H1 (cell line): Measurements from ENCODE around the gene RNASEL. TPM values are rescaled to one million over a fixed set of nuclear protein-coding genes. Genes with fewer than 3 reads are reported as not detected.

Source experiments
- CTCF ChIA-PET: fragments of 300-600 bp; sonication (Branson Sonifier 250); formaldehyde crosslinking; loops from one replicate; lab custom pipeline; 2021; ENCODE audit not compliant: partially characterized antibody; lab: Charles Lee
- POLR2A ChIA-PET: fragments of 300-600 bp; sonication (Branson Sonifier 250); formaldehyde crosslinking; loops from one replicate; lab custom pipeline; 2021; ENCODE audit warnings: inconsistent platforms; ENCODE audit not compliant: partially characterized antibody; lab: Charles Lee
- DNase-seq, 2 experiments: peaks; one replicate each; pipeline versions ENCODE4 v3.0.0 to v3.0.0-alpha.2; 2010 to 2022; ENCODE audit warnings: low spot score in 2 of 2, low read depth in 1 of 2, mixed read lengths in 1 of 2
- FAIRE-seq: peaks from 2 replicates; lab custom pipeline; 2011; peaks lifted over from hg19 to GRCh38; lab: Jason Lieb, UNC
- H2AFZ ChIP-seq: 2 replicates; pipeline ENCODE4 v1.8.1; 2012; ENCODE audit warnings: low read length, inconsistent platforms
- H2AK5ac ChIP-seq: 2 replicates; pipeline ENCODE4 v1.6.1; 2013; ENCODE audit warnings: low read depth, low read length
- H2BK120ac ChIP-seq: replicated peaks from 2 replicates; pipeline ENCODE3; 2013; ENCODE audit warnings: low read depth, low read length, inconsistent platforms
- H2BK12ac ChIP-seq: 2 replicates; pipeline ENCODE4 v1.6.1; 2013; ENCODE audit warnings: low read depth, low read length
- H2BK15ac ChIP-seq: 2 replicates; pipeline ENCODE4 v1.6.1; 2013; ENCODE audit warnings: low read length
- H2BK20ac ChIP-seq: 2 replicates; pipeline ENCODE4 v1.6.1; 2013; ENCODE audit warnings: low read length
- H2BK5ac ChIP-seq: 2 replicates; pipeline ENCODE4 v1.6.1; 2013; ENCODE audit warnings: low read depth, low read length
- H3K14ac ChIP-seq: 2 replicates; pipeline ENCODE4 v1.6.1; 2013; ENCODE audit warnings: inconsistent platforms; ENCODE audit not compliant: insufficient read length
- H3K18ac ChIP-seq: 2 replicates; pipeline ENCODE4 v1.6.1; 2013; ENCODE audit warnings: low read length; ENCODE audit errors: extremely low read depth
- H3K23ac ChIP-seq: 2 replicates; pipeline ENCODE4 v1.6.1; 2013; ENCODE audit warnings: inconsistent platforms; ENCODE audit not compliant: insufficient read length
- H3K23me2 ChIP-seq: 2 replicates; pipeline ENCODE4 v1.6.1; 2013; ENCODE audit warnings: low read depth, low read length
- H3K27ac ChIP-seq: 2 replicates; pipeline ENCODE4 v1.6.1; 2011; ENCODE audit warnings: low read depth, low read length, inconsistent platforms
- H3K27me3 ChIP-seq, 4 experiments: replicated peaks in 1 of 4; 1 replicate in 1 of 4; 2 replicates in 3 of 4; pipeline versions ENCODE4 v1.6.1 to v1.8.1; 2011 to 2013; ENCODE audit warnings: low read length in 3 of 4, mild to moderate bottlenecking in 3 of 4, inconsistent platforms in 2 of 4, mixed read lengths in 2 of 4, moderate library complexity in 1 of 4; ENCODE audit not compliant: control insufficient read depth in 3 of 4, insufficient read depth in 3 of 4; ENCODE audit errors: extremely low read depth in 1 of 4
- H3K36me3 ChIP-seq, 4 experiments: 2 replicates each; pipeline versions ENCODE4 v1.6.1 to v1.8.1; 2011 to 2013; ENCODE audit warnings: mild to moderate bottlenecking in 4 of 4, low read length in 3 of 4, moderate library complexity in 2 of 4, control low read depth in 1 of 4, inconsistent platforms in 1 of 4; ENCODE audit not compliant: insufficient read depth in 4 of 4, control insufficient read depth in 2 of 4
- H3K4ac ChIP-seq: replicated peaks from 2 replicates; pipeline ENCODE3; 2013; ENCODE audit warnings: low read length, low read depth, mixed read lengths, inconsistent platforms; ENCODE audit not compliant: insufficient read length
- H3K4me1 ChIP-seq, 4 experiments: replicated peaks in 1 of 4; 1 replicate in 1 of 4; 2 replicates in 3 of 4; pipeline versions ENCODE4 v1.6.1 to v1.8.1; 2011 to 2013; ENCODE audit warnings: low read length in 3 of 4, inconsistent platforms in 2 of 4, mixed read lengths in 1 of 4; ENCODE audit not compliant: insufficient read depth in 4 of 4, control insufficient read depth in 3 of 4
- H3K4me2 ChIP-seq, 2 experiments: 2 replicates each; pipeline versions ENCODE4 v1.6.1 to v1.8.1; 2011 to 2013; ENCODE audit warnings: low read depth in 2 of 2, low read length in 2 of 2, control low read depth in 1 of 2, inconsistent platforms in 1 of 2, mild to moderate bottlenecking in 1 of 2; ENCODE audit not compliant: insufficient read depth in 1 of 2
- H3K4me3 ChIP-seq, 4 experiments: fragments of 200-600, 300-600 bp in 1 of 4; sonication (generic), shearing (Covaris generic), sonication (Bioruptor Twin) in 1 of 4; 2 replicates each; pipeline versions ENCODE4 v1.5.1 to v1.8.1; 2011 to 2016; ENCODE audit warnings: low read length in 4 of 4, low read depth in 3 of 4, control low read depth in 2 of 4, inconsistent platforms in 2 of 4, mild to moderate bottlenecking in 2 of 4, mixed read lengths in 1 of 4, moderate library complexity in 1 of 4; ENCODE audit not compliant: insufficient read depth in 2 of 4; ENCODE audit errors: extremely low read depth in 1 of 4
- H3K56ac ChIP-seq: replicated peaks from 2 replicates; pipeline ENCODE3; 2013; ENCODE audit warnings: low read depth, mild to moderate bottlenecking, mixed read lengths, low read length, inconsistent platforms; ENCODE audit not compliant: insufficient read length
- H3K79me1 ChIP-seq: 2 replicates; pipeline ENCODE4 v1.6.1; 2013; ENCODE audit warnings: low read depth, low read length, control low read depth
- H3K79me2 ChIP-seq, 2 experiments: 2 replicates each; pipeline versions ENCODE4 v1.6.1 to v1.8.1; 2012 to 2013; ENCODE audit warnings: low read length in 2 of 2, mild to moderate bottlenecking in 2 of 2, inconsistent platforms in 1 of 2; ENCODE audit not compliant: insufficient read depth in 2 of 2, control insufficient read depth in 1 of 2
- H3K9ac ChIP-seq, 4 experiments: replicated peaks in 1 of 4; 1 replicate in 1 of 4; 2 replicates in 3 of 4; pipeline versions ENCODE4 v1.6.1 to v1.8.1; 2011 to 2013; ENCODE audit warnings: low read depth in 3 of 4, low read length in 3 of 4, control low read depth in 2 of 4, mild to moderate bottlenecking in 2 of 4, moderate library complexity in 2 of 4, inconsistent platforms in 1 of 4; ENCODE audit errors: extremely low read depth in 1 of 4
- H3K9me3 ChIP-seq, 2 experiments: 2 replicates each; pipeline versions ENCODE4 v1.6.1 to v1.8.1; 2012 to 2013; ENCODE audit warnings: mild to moderate bottlenecking in 2 of 2, moderate library complexity in 2 of 2, control low read depth in 1 of 2, inconsistent platforms in 1 of 2, low read depth in 1 of 2, low read length in 1 of 2, mixed read lengths in 1 of 2; ENCODE audit not compliant: insufficient read depth in 2 of 2
- H4K20me1 ChIP-seq, 2 experiments: replicated peaks in 1 of 2; 2 replicates each; pipeline versions ENCODE3 to v1.8.1; 2011 to 2013; ENCODE audit warnings: inconsistent platforms in 2 of 2, low read length in 2 of 2, mild to moderate bottlenecking in 1 of 2; ENCODE audit not compliant: insufficient read depth in 2 of 2, control insufficient read depth in 1 of 2
- H4K5ac ChIP-seq: 2 replicates; pipeline ENCODE4 v1.6.1; 2013; ENCODE audit warnings: low read length, low read depth, mixed read lengths, inconsistent platforms; ENCODE audit not compliant: insufficient read length
- H4K8ac ChIP-seq: 2 replicates; pipeline ENCODE4 v1.8.0; 2013; ENCODE audit warnings: mild to moderate bottlenecking, moderate library complexity, low read length, inconsistent platforms; ENCODE audit not compliant: insufficient read depth; ENCODE audit errors: extremely low read depth
- H4K91ac ChIP-seq: replicated peaks from 2 replicates; pipeline ENCODE3; 2013; ENCODE audit warnings: low read length, mixed read lengths, inconsistent platforms; ENCODE audit not compliant: insufficient read length
- BCL11A ChIP-seq, 2 experiments: IDR thresholded peaks; one replicate each; pipeline ENCODE4 v1.6.1; 2011; ENCODE audit warnings: low read depth in 2 of 2, low read length in 2 of 2, mild to moderate bottlenecking in 2 of 2
- FOSL1 ChIP-seq: IDR thresholded peaks from 2 replicates; pipeline ENCODE4 v1.6.1; 2011; ENCODE audit warnings: mild to moderate bottlenecking, low read depth, low read length, moderate library complexity; ENCODE audit not compliant: insufficient read depth
- KDM5A ChIP-seq: fragments of 200-600 bp; IDR thresholded peaks from 2 replicates; pipeline ENCODE4 v1.7.1; 2012; ENCODE audit warnings: mild to moderate bottlenecking, low read length, inconsistent platforms, mixed read lengths
- POLR2AphosphoS5 ChIP-seq: IDR thresholded peaks from 2 replicates; pipeline ENCODE4 v1.6.1; 2011; ENCODE audit warnings: low read depth, low read length
- SIN3A ChIP-seq, 2 experiments: IDR thresholded peaks in 1 of 2; conservative IDR thresholded peaks in 1 of 2; 2 replicates each; pipeline ENCODE4 v1.6.1; 2011 to 2012; ENCODE audit warnings: low read length in 2 of 2, improper control_type of control experiment in 1 of 2, low read depth in 1 of 2, mild to moderate bottlenecking in 1 of 2
- SP2 ChIP-seq: IDR thresholded peaks from 2 replicates; pipeline ENCODE4 v1.6.1; 2012; ENCODE audit warnings: mild to moderate bottlenecking, low read length, inconsistent platforms
- TAF7 ChIP-seq: optimal IDR thresholded peaks from 2 replicates; pipeline ENCODE3; 2011; ENCODE audit warnings: low read depth, mild to moderate bottlenecking, inconsistent platforms, low read length, moderate library complexity, borderline replicate concordance
- WGBS, 2 experiments: shearing (Covaris generic) in 1 of 2; methylation state at CpG; one replicate each; pipeline versions ENCODE4 v1.1.6 to v1.1.7; 2013 to 2015; ENCODE audit warnings: low lambda C conversion rate in 2 of 2, mixed read lengths in 2 of 2, inconsistent platforms in 1 of 2, low coverage in 1 of 2, missing lambda C conversion rate in 1 of 2; ENCODE audit not compliant: insufficient replicate concordance in 2 of 2, insufficient coverage in 1 of 2, insufficient read length in 1 of 2; ENCODE audit errors: extremely low coverage in 1 of 2, missing lambda C conversion rate in 1 of 2; 5-methylcytosine and 5-hydroxymethylcytosine counted together
- polyA plus RNA-seq, 7 experiments: library from polyadenylated mRNA; depleted of rRNA in 3 of 7; stranded (reverse) in 5 of 7; unstranded in 2 of 7; fragments of >200 nt in 5 of 7; fragments of 200-250 nt in 2 of 7; gene quantifications; 1 replicate in 5 of 7; 2 replicates in 1 of 7; 4 replicates in 1 of 7; pipeline versions ENCODE4 v1.2.1 to v1.2.3, GENCODE V29; 2011 to 2013; ENCODE audit warnings: missing spikeins in 2 of 7, mixed read lengths in 2 of 7
- total RNA-seq: library from RNA; stranded (reverse); fragmentation: NEBNext Ultra II Directional; extraction: Animal tissue kit (Norgen Biotek cat#: 25700); gene quantifications from 2 replicates; pipeline ENCODE4 v1.2.1, GENCODE V29; 2021
- TF ChIP-seq, protein P1 (sequence below): IDR thresholded peaks from 2 replicates; pipeline ENCODE4 v1.6.1; 2012; ENCODE audit warnings: inconsistent platforms
- TF ChIP-seq, protein P2 (sequence below), 3 experiments: IDR thresholded peaks; 1 replicate in 2 of 3; 2 replicates in 1 of 3; pipeline versions ENCODE4 v1.5.1 to v1.6.1; 2011; ENCODE audit warnings: low read length in 3 of 3, mild to moderate bottlenecking in 3 of 3, inconsistent platforms in 2 of 3, low read depth in 1 of 3, moderate library complexity in 1 of 3; ENCODE audit not compliant: insufficient read depth in 1 of 3; ENCODE audit errors: control extremely low read depth in 1 of 3

RNASEL gene
- total and polyA plus RNA-seq, 2 of the 8 experiments (the other 6 are each of a cell fraction or from before 2014, with no cell fraction given), result 0.39 to 0.78 TPM

DNA sequence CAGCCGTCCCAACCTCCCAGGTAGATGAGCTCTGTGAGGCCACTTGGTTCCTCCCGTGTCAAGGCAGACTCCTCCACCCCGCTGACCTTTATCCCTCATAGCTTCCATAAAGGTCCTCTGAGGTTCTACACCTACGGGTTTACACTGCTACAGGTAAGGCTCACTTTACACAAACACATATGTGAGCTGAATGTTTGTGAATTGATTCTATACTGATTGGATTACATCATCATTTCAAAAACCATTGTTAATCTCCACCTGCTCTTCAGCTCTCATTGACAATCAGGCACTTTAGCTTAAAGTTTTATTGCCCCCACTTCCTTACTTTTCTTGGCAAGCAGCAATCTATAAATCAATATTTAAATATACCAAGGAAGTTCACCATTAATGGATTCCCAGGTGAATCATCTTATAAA is 28.0 kb upstream of the RNASEL start:
- no peaks in the 10 kb centered on the region for H3K79me1 ChIP-seq
- no peak overlapping the region for H3K4ac ChIP-seq
- ChIA-PET POLR2A (interaction anchor here (0.7 to 11.9 kb wide), 16 partner anchors 14 to 225 kb away, joined by 3 to 231 read pairs (median 11); partner anchors contain the start of genes DHX9, GLUL and RGS16), CTCF (interaction anchor here (0.6 to 37.1 kb wide), 13 partner anchors 9 to 174 kb away, joined by 3 to 1131 read pairs (median 3); partner anchors contain the start of genes NPL and RNASEL)
- H3K79me2 ChIP-seq, result no peaks in the 10 kb centered on the region
- H3K4me3 ChIP-seq, result peak overlapping the region in 2 of 4 experiments; percentile 35 to 65; a peak in 3 of 8 replicates
- no peaks in the 10 kb centered on the region for H3K36me3 ChIP-seq
- H2BK20ac ChIP-seq, result peak overlapping the region; percentile 88
- 32% methylated on average over 4 of the region's 4 CpGs; no CpG with 5 or more reads in 1 of the 2 experiments for WGBS, 2 experiments
- no peak overlapping the region for H3K27ac ChIP-seq
- peaks cover 0 to 28% (median 11%) of the 10 kb centered on the region in 4 experiments; a peak in 6 of 7 replicates for H3K27me3 ChIP-seq
- H3K23me2 ChIP-seq, result peaks cover 11% of the 10 kb centered on the region
- H3K4me2 ChIP-seq, result peak overlapping the region; percentile 69 to 80
- H3K56ac ChIP-seq, result no peak overlapping the region
- no peak overlapping the region for H4K5ac ChIP-seq
- H2BK15ac ChIP-seq, result no peak overlapping the region
- no peak overlapping the region for H2AFZ ChIP-seq
- H3K23ac ChIP-seq, result no peak overlapping the region
- no peak for FAIRE-seq
- no peak overlapping the region; the same call in 1 of the 2 replicates for H2AK5ac ChIP-seq
- H3K9ac ChIP-seq, result peak overlapping the region in 1 of 4 experiments; percentile 57; a peak in 2 of 7 replicates
- H2BK5ac ChIP-seq, result peak overlapping the region; percentile 67; the same call in 1 of the 2 replicates
- no peaks in the 10 kb centered on the region for H4K20me1 ChIP-seq
- peak overlapping the region; percentile 34; the same call in 1 of the 2 replicates for H3K18ac ChIP-seq
- no peak overlapping the region for H4K91ac ChIP-seq
- no peak overlapping the region for H3K14ac ChIP-seq
- H4K8ac ChIP-seq, result no peak overlapping the region; the same call in 1 of the 2 replicates
- H3K4me1 ChIP-seq, result peaks cover 16 to 45% (median 25%) of the 10 kb centered on the region in 4 experiments
- H2BK12ac ChIP-seq, result peak overlapping the region; percentile 98
- no peak for DNase-seq
- H3K9me3 ChIP-seq, result no peaks in the 10 kb centered on the region
- H2BK120ac ChIP-seq, result peak overlapping the region; percentile 44
- TF ChIP-seq POLR2AphosphoS5 (no peak), FOSL1 (no peak), SIN3A (conservative IDR thresholded peaks at IDR 0.05 in 1 of 2, IDR thresholded peaks at IDR 0.05 in 1 of 2; ENCODE audit: low read depth in 1 of 2, low read length in 2 of 2) (no peak), SP2 (no peak), BCL11A (IDR thresholded peaks at IDR 0.05; ENCODE audit: low read depth in 2 of 2, low read length in 2 of 2) (no peak), TAF7 (no peak), KDM5A (no peak)
- TF ChIP-seq, protein P1, sequence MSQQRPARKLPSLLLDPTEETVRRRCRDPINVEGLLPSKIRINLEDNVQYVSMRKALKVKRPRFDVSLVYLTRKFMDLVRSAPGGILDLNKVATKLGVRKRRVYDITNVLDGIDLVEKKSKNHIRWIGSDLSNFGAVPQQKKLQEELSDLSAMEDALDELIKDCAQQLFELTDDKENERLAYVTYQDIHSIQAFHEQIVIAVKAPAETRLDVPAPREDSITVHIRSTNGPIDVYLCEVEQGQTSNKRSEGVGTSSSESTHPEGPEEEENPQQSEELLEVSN, result no peak
- TF ChIP-seq, protein P2, sequence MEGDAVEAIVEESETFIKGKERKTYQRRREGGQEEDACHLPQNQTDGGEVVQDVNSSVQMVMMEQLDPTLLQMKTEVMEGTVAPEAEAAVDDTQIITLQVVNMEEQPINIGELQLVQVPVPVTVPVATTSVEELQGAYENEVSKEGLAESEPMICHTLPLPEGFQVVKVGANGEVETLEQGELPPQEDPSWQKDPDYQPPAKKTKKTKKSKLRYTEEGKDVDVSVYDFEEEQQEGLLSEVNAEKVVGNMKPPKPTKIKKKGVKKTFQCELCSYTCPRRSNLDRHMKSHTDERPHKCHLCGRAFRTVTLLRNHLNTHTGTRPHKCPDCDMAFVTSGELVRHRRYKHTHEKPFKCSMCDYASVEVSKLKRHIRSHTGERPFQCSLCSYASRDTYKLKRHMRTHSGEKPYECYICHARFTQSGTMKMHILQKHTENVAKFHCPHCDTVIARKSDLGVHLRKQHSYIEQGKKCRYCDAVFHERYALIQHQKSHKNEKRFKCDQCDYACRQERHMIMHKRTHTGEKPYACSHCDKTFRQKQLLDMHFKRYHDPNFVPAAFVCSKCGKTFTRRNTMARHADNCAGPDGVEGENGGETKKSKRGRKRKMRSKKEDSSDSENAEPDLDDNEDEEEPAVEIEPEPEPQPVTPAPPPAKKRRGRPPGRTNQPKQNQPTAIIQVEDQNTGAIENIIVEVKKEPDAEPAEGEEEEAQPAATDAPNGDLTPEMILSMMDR (IDR thresholded peaks at IDR 0.05; ENCODE audit: control extremely low read depth in 1 of 3, insufficient read depth in 1 of 3, low read depth in 1 of 3, low read length in 3 of 3), result no peak
